Left ventricle myocardium inferior (tissue), 1 donor: ENCODE results near the gene ARHGAP24. TPM values are rescaled to one million over a fixed set of nuclear protein-coding genes. Genes with fewer than 3 reads are reported as not detected.
"Not testable (repeated sequence)": the region's sequence is repeated elsewhere in the genome, so short reads cannot be mapped to it uniquely, and the experiment has no call there.

Experiments used
- DNase-seq: peaks from one replicate; pipeline ENCODE4 v3.0.0-alpha.2; 2020
- H3K27ac ChIP-seq: fragments of 200-600 bp; replicated peaks from 2 replicates; pipeline ENCODE4 v1.8.0; 2021
- H3K27me3 ChIP-seq: fragments of 200-600 bp; 2 replicates; pipeline ENCODE4 v1.8.0; 2021; ENCODE audit warnings: low read depth
- H3K36me3 ChIP-seq: fragments of 200-600 bp; 2 replicates; pipeline ENCODE4 v1.8.0; 2021
- H3K4me1 ChIP-seq: fragments of 200-600 bp; 2 replicates; pipeline ENCODE4 v1.8.0; 2021
- H3K4me3 ChIP-seq: fragments of 200-600 bp; 2 replicates; pipeline ENCODE4 v1.8.0; 2021; ENCODE audit warnings: mild to moderate bottlenecking, moderate library complexity
- H3K9me3 ChIP-seq: fragments of 200-600 bp; replicated peaks from 2 replicates; pipeline ENCODE4 v1.8.0; 2021
- CTCF ChIP-seq: fragments of 200-600 bp; IDR thresholded peaks from 2 replicates; pipeline ENCODE4 v1.8.0; 2021; ENCODE audit warnings: antibody characterized with exemption, mild to moderate bottlenecking, borderline replicate concordance
- intact Hi-C: fragments of 100-400 bp; cut with micrococcal nuclease; formaldehyde crosslinking; loops from one replicate; pipeline ENCODE4 v1.11.0; 2022
- total RNA-seq: library from RNA; stranded (reverse); fragmentation: NEBNext Ultra II Directional; extraction: Animal tissue kit (Norgen Biotek cat#: 25700); gene quantifications from one replicate; pipeline ENCODE4 v1.2.1, GENCODE V29; 2021
- donor health status: DM: no; HTN: yes; CAD: no; lungs with severe emphysema.

ARHGAP24 gene
- total RNA-seq, 1 donor from 2014 or later: 13.7 TPM

GRCh38 chr4:85956293-85956945, 481.5 kb downstream of the ARHGAP24 start:
- no peak overlapping the region for H3K27ac ChIP-seq
- no peaks in the 10 kb centered on the region for H3K9me3 ChIP-seq
- intact Hi-C loops: no loop called here
- H3K36me3 ChIP-seq: no peaks in the 10 kb centered on the region
- H3K4me1 ChIP-seq: peaks cover 4% of the 10 kb centered on the region
- no peak overlapping the region for H3K4me3 ChIP-seq
- no peaks in the 10 kb centered on the region for H3K27me3 ChIP-seq
- TF ChIP-seq CTCF: no peak
- DNase-seq: no peak

- intact Hi-C loops: no loop called here
These were observed 486.9 kb downstream of the ARHGAP24 start for GRCh38 chr4:85961887-85962286.

GRCh38 chr4:85963231-85963630, 488.3 kb downstream of the ARHGAP24 start:
- Histone ChIP-seq H3K9me3 (no peaks in the 10 kb centered on the region), H3K27ac (no peak overlapping the region), H3K36me3 (no peaks in the 10 kb centered on the region), H3K4me3 (no peak overlapping the region), H3K4me1 (peaks cover 14% of the 10 kb centered on the region), H3K27me3 (no peaks in the 10 kb centered on the region)
- intact Hi-C loops: no loop called here
- no peak for DNase-seq
- TF ChIP-seq CTCF: no peak

More at GRCh38 chr4:85961887-85962286, 486.9 kb downstream of the ARHGAP24 start:
- Histone ChIP-seq H3K27me3 (no peaks in the 10 kb centered on the region), H3K4me1 (peaks cover 12% of the 10 kb centered on the region), H3K27ac (no peak overlapping the region), H3K36me3 (no peaks in the 10 kb centered on the region), H3K4me3 (no peak overlapping the region), H3K9me3 (no peaks in the 10 kb centered on the region)
- TF ChIP-seq CTCF: no peak
- DNase-seq: no peak

- Histone ChIP-seq H3K36me3 (no peaks in the 10 kb centered on the region), H3K27ac (no peak overlapping the region), H3K4me1 (peaks cover 17% of the 10 kb centered on the region), H3K4me3 (no peak overlapping the region), H3K9me3 (no peaks in the 10 kb centered on the region), H3K27me3 (no peaks in the 10 kb centered on the region)
- intact Hi-C loops: no loop called here
- DNase-seq: no peak
- TF ChIP-seq CTCF: peak; percentile 31
These were observed 489.3 kb downstream of the ARHGAP24 start for GRCh38 chr4:85964298-85964697.

GRCh38 chr4:85965017-85965416, 490.1 kb downstream of the ARHGAP24 start:
- not testable (repeated sequence) for H3K36me3 ChIP-seq, H3K9me3 ChIP-seq, DNase-seq, H3K27ac ChIP-seq, H3K4me3 ChIP-seq, H3K27me3 ChIP-seq
- intact Hi-C loops: loop anchor here (5.0 kb wide), 1 partner anchor 168 kb away; no protein-coding TSS in a partner anchor
- H3K4me1 ChIP-seq: peaks cover 21% of the 10 kb centered on the region

- H3K4me1 ChIP-seq: peaks cover 26% of the 10 kb centered on the region
- H3K9me3 ChIP-seq: no peaks in the 10 kb centered on the region
- no peak overlapping the region for H3K4me3 ChIP-seq
- intact Hi-C loops: loop anchor here (5.0 kb wide), 1 partner anchor 168 kb away; no protein-coding TSS in a partner anchor
- TF ChIP-seq CTCF: no peak
- no peaks in the 10 kb centered on the region for H3K36me3 ChIP-seq
- no peak overlapping the region for H3K27ac ChIP-seq
- no peak for DNase-seq
- H3K27me3 ChIP-seq: no peaks in the 10 kb centered on the region
These were observed 490.6 kb downstream of the ARHGAP24 start for GRCh38 chr4:85965529-85965928.
